ENCODE measurements around the gene CIDEC. TPM values are rescaled to one million over a fixed set of nuclear protein-coding genes. Genes with fewer than 3 reads are reported as not detected.

CIDEC gene
- total RNA-seq, 1 donor: not detected

DNA sequence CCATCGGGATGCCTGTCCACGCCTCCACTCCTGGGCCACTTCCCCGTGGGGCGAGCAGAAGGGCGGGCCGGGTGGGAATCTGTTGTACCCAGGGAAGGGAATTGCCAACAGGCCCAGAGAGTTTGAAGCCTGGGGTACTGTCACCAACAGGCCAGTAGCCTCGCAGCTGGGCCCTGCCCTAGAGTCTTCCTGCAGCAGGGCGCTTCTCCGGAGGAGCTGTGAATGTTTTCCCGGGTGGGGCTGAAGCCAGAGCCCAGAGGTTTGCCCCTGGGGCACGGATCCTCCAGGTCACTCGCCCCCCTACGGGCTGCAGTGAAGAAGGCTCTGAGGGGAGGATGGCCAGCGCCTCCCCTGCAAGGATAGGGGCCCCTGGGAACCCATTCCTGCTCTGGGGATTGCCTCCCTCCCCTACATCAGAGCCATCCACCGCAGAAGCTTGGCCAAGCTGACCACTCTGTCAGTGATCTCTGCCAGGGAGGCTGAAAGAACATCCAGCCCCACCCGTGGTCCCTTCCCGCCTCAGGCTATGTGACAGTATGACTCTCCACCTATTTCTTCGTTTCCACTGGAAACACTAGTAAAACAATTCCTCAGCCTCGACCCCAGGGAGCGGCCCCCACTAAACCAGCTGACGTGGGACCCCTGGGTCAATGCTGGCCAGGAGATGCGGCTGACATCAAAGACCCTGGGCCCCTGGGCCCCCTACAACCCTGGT is 16.8 kb downstream of the CIDEC start:
- Histone ChIP-seq H3K27me3 (ENCODE audit: insufficient read depth, low read length) (no peaks in the 10 kb centered on the region), H3K9me3 (ENCODE audit: low read depth, low read length) (no peaks in the 10 kb centered on the region), H3K4me3 (ENCODE audit: insufficient read depth, low read length) (peak overlapping the region; percentile 59), H3K36me3 (ENCODE audit: insufficient read depth, low read length) (no peaks in the 10 kb centered on the region), H3K27ac (ENCODE audit: low read depth, low read length) (no peak overlapping the region), H3K4me1 (ENCODE audit: insufficient read depth, low read length) (peaks cover 7% of the 10 kb centered on the region), H3K79me2 (ENCODE audit: insufficient read depth, low read length) (no peaks in the 10 kb centered on the region), H2AFZ (ENCODE audit: low read length) (peak overlapping the region; percentile 81), H4K20me1 (ENCODE audit: insufficient read depth, low read length) (no peaks in the 10 kb centered on the region), H3K4me2 (ENCODE audit: insufficient read depth, low read length) (peak overlapping the region; percentile 71)
- peak; percentile 75 for DNase-seq (ENCODE audit: insufficient read length, low spot score, missing footprints)
- TF ChIP-seq CTCF (IDR thresholded peaks at IDR 0.05; ENCODE audit: extremely low read depth, low read depth, low read length): no peak

GRCh38 chr3:9862391-9863057 is 17.5 kb downstream of the CIDEC start:
- TF ChIP-seq CTCF (IDR thresholded peaks at IDR 0.05; ENCODE audit: extremely low read depth, low read depth, low read length): peak; percentile 23
- H4K20me1 ChIP-seq (ENCODE audit: insufficient read depth, low read length): no peaks in the 10 kb centered on the region
- no peaks in the 10 kb centered on the region for H3K79me2 ChIP-seq (ENCODE audit: insufficient read depth, low read length)
- peak overlapping the region; percentile 59 for H3K4me3 ChIP-seq (ENCODE audit: insufficient read depth, low read length)
- H2AFZ ChIP-seq (ENCODE audit: low read length): peak overlapping the region; percentile 81
- no peaks in the 10 kb centered on the region for H3K27me3 ChIP-seq (ENCODE audit: insufficient read depth, low read length)
- no peak overlapping the region for H3K27ac ChIP-seq (ENCODE audit: low read depth, low read length)
- no peaks in the 10 kb centered on the region for H3K9me3 ChIP-seq (ENCODE audit: low read depth, low read length)
- DNase-seq (ENCODE audit: insufficient read length, low spot score, missing footprints): peak; percentile 92
- no peaks in the 10 kb centered on the region for H3K36me3 ChIP-seq (ENCODE audit: insufficient read depth, low read length)
- peak overlapping the region; percentile 71 for H3K4me2 ChIP-seq (ENCODE audit: insufficient read depth, low read length)
- H3K4me1 ChIP-seq (ENCODE audit: insufficient read depth, low read length): peaks cover 7% of the 10 kb centered on the region

DNA sequence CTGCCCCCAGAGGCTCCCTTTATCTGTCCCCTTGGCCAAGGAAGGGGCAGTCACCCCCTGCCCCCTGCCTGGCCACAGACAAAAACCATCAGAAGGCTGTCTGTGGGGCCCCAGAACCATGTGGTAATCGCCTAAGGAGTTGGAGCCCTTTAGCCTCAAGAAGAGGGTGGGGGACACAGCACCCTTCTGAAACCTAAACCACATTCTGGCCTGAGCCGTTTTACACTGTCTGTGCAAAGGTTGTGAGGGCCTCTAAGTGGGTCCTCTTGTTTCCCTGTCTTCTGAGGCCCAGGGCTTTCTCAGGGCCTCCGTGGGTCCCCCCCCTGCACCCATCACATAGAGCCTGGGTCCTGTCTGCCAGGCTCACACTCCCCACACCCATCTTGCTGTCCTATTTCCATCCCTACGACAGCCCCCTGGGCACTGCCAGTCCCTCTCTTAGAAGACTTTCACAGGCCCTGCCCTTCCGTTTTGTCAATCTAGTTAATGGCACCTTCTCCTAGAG is 18.4 kb downstream of the CIDEC start:
- Histone ChIP-seq H3K27ac (ENCODE audit: low read depth, low read length) (no peak overlapping the region), H3K36me3 (ENCODE audit: insufficient read depth, low read length) (no peaks in the 10 kb centered on the region), H3K27me3 (ENCODE audit: insufficient read depth, low read length) (no peaks in the 10 kb centered on the region), H4K20me1 (ENCODE audit: insufficient read depth, low read length) (no peaks in the 10 kb centered on the region), H2AFZ (ENCODE audit: low read length) (no peak overlapping the region), H3K4me3 (ENCODE audit: insufficient read depth, low read length) (no peak overlapping the region), H3K9me3 (ENCODE audit: low read depth, low read length) (no peaks in the 10 kb centered on the region), H3K79me2 (ENCODE audit: insufficient read depth, low read length) (no peaks in the 10 kb centered on the region), H3K4me1 (ENCODE audit: insufficient read depth, low read length) (peaks cover 7% of the 10 kb centered on the region), H3K4me2 (ENCODE audit: insufficient read depth, low read length) (no peak overlapping the region)
- TF ChIP-seq CTCF (IDR thresholded peaks at IDR 0.05; ENCODE audit: extremely low read depth, low read depth, low read length): no peak
- DNase-seq (ENCODE audit: insufficient read length, low spot score, missing footprints): peak; percentile 30

GRCh38 chr3:9861201-9861600 is 18.9 kb downstream of the CIDEC start:
- Histone ChIP-seq H3K27me3 (ENCODE audit: insufficient read depth, low read length) (no peaks in the 10 kb centered on the region), H3K4me2 (ENCODE audit: insufficient read depth, low read length) (no peak overlapping the region), H3K9me3 (ENCODE audit: low read depth, low read length) (no peaks in the 10 kb centered on the region), H3K36me3 (ENCODE audit: insufficient read depth, low read length) (no peaks in the 10 kb centered on the region), H4K20me1 (ENCODE audit: insufficient read depth, low read length) (no peaks in the 10 kb centered on the region), H3K4me1 (ENCODE audit: insufficient read depth, low read length) (peaks cover 7% of the 10 kb centered on the region), H3K79me2 (ENCODE audit: insufficient read depth, low read length) (no peaks in the 10 kb centered on the region), H2AFZ (ENCODE audit: low read length) (no peak overlapping the region), H3K4me3 (ENCODE audit: insufficient read depth, low read length) (no peak overlapping the region), H3K27ac (ENCODE audit: low read depth, low read length) (no peak overlapping the region)
- peak; percentile 8 for DNase-seq (ENCODE audit: insufficient read length, low spot score, missing footprints)
- TF ChIP-seq CTCF (IDR thresholded peaks at IDR 0.05; ENCODE audit: extremely low read depth, low read depth, low read length): no peak

Data from osteoblast (primary cell).